ENCODE results near the gene CSRP2. TPM values are rescaled to one million over a fixed set of nuclear protein-coding genes. Genes with fewer than 3 reads are reported as not detected.

Gene CSRP2
- total and polyA plus RNA-seq, 2 of the 8 experiments (the other 6 are each of a cell fraction or from before 2014, with no cell fraction given): 149 to 227 TPM

GRCh38 chr12:76914102-76914859 is 35.5 kb upstream of the CSRP2 start (continued):
- TF ChIP-seq, protein P1, sequence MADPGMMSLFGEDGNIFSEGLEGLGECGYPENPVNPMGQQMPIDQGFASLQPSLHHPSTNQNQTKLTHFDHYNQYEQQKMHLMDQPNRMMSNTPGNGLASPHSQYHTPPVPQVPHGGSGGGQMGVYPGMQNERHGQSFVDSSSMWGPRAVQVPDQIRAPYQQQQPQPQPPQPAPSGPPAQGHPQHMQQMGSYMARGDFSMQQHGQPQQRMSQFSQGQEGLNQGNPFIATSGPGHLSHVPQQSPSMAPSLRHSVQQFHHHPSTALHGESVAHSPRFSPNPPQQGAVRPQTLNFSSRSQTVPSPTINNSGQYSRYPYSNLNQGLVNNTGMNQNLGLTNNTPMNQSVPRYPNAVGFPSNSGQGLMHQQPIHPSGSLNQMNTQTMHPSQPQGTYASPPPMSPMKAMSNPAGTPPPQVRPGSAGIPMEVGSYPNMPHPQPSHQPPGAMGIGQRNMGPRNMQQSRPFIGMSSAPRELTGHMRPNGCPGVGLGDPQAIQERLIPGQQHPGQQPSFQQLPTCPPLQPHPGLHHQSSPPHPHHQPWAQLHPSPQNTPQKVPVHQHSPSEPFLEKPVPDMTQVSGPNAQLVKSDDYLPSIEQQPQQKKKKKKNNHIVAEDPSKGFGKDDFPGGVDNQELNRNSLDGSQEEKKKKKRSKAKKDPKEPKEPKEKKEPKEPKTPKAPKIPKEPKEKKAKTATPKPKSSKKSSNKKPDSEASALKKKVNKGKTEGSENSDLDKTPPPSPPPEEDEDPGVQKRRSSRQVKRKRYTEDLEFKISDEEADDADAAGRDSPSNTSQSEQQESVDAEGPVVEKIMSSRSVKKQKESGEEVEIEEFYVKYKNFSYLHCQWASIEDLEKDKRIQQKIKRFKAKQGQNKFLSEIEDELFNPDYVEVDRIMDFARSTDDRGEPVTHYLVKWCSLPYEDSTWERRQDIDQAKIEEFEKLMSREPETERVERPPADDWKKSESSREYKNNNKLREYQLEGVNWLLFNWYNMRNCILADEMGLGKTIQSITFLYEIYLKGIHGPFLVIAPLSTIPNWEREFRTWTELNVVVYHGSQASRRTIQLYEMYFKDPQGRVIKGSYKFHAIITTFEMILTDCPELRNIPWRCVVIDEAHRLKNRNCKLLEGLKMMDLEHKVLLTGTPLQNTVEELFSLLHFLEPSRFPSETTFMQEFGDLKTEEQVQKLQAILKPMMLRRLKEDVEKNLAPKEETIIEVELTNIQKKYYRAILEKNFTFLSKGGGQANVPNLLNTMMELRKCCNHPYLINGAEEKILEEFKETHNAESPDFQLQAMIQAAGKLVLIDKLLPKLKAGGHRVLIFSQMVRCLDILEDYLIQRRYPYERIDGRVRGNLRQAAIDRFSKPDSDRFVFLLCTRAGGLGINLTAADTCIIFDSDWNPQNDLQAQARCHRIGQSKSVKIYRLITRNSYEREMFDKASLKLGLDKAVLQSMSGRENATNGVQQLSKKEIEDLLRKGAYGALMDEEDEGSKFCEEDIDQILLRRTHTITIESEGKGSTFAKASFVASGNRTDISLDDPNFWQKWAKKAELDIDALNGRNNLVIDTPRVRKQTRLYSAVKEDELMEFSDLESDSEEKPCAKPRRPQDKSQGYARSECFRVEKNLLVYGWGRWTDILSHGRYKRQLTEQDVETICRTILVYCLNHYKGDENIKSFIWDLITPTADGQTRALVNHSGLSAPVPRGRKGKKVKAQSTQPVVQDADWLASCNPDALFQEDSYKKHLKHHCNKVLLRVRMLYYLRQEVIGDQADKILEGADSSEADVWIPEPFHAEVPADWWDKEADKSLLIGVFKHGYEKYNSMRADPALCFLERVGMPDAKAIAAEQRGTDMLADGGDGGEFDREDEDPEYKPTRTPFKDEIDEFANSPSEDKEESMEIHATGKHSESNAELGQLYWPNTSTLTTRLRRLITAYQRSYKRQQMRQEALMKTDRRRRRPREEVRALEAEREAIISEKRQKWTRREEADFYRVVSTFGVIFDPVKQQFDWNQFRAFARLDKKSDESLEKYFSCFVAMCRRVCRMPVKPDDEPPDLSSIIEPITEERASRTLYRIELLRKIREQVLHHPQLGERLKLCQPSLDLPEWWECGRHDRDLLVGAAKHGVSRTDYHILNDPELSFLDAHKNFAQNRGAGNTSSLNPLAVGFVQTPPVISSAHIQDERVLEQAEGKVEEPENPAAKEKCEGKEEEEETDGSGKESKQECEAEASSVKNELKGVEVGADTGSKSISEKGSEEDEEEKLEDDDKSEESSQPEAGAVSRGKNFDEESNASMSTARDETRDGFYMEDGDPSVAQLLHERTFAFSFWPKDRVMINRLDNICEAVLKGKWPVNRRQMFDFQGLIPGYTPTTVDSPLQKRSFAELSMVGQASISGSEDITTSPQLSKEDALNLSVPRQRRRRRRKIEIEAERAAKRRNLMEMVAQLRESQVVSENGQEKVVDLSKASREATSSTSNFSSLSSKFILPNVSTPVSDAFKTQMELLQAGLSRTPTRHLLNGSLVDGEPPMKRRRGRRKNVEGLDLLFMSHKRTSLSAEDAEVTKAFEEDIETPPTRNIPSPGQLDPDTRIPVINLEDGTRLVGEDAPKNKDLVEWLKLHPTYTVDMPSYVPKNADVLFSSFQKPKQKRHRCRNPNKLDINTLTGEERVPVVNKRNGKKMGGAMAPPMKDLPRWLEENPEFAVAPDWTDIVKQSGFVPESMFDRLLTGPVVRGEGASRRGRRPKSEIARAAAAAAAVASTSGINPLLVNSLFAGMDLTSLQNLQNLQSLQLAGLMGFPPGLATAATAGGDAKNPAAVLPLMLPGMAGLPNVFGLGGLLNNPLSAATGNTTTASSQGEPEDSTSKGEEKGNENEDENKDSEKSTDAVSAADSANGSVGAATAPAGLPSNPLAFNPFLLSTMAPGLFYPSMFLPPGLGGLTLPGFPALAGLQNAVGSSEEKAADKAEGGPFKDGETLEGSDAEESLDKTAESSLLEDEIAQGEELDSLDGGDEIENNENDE (IDR thresholded peaks at IDR 0.05; ENCODE audit: insufficient replicate concordance, low read length): no peak
- TF ChIP-seq GABPA (IDR thresholded peaks at IDR 0.05; ENCODE audit: borderline replicate concordance, insufficient read depth, low read length) (no peak), KDM4A (IDR thresholded peaks at IDR 0.05; ENCODE audit: low read depth, low read length, severe bottlenecking) (no peak)

All from H1 (cell line).